Measurements from ENCODE around the gene ZNF423.

The ZNF423 gene

DNA sequence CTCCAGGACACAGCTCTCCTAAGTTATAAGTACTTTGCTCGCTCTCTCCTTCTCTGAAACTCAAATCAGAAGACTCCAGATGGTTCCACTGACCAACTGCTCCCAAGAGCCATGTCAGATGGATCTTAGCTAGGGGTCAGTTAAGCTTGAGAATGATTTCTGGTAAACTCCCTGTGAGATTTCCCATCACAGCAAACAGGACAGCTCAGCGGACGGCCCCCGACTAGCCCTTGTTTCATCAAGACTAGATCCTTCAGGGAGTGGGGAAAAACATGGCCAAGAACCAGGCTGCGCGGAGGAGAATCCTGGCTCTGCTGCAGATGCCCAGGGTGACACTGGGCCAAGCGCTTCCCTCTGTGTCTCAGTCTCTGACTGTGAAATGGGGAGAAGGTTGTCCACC lies 322.5 kb downstream of the ZNF423 start:
- Histone ChIP-seq H3K36me3 (ENCODE audit: control insufficient read depth, insufficient read depth, low read length) (no peaks in the 10 kb centered on the region), H3K27me3 (ENCODE audit: control insufficient read depth, insufficient read depth, low read length) (no peaks in the 10 kb centered on the region), H3K9me3 (ENCODE audit: control insufficient read depth, insufficient read depth, low read length) (no peaks in the 10 kb centered on the region), H3K4me3 (ENCODE audit: low read depth, low read length) (no peak overlapping the region), H3K4me1 (ENCODE audit: control insufficient read depth, insufficient read depth, low read length) (peaks cover 8% of the 10 kb centered on the region), H3K9ac (ENCODE audit: low read depth, low read length) (no peak overlapping the region)

DNA sequence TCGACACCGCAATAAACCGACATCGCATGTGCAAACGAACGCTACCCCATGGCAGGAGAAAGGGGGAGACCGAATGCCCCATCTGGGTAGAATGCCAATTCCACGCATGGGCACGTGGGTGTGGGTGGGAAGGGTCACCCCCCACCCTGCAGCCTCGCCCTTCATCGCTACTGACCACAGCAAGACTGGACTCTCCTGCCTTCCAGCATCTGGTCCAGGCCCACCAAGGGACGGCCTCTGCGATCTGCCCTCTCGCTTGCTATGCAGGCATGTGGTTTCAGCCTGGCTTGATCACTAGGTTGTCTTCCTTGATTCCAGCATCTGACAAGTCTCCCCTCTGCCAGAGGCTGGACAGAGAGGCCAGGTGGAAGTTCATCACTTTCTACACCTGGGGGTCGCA lies 323.0 kb downstream of the ZNF423 start:
- Histone ChIP-seq H3K4me3 (ENCODE audit: low read depth, low read length) (no peak overlapping the region), H3K9ac (ENCODE audit: low read depth, low read length) (no peak overlapping the region), H3K36me3 (ENCODE audit: control insufficient read depth, insufficient read depth, low read length) (no peaks in the 10 kb centered on the region), H3K4me1 (ENCODE audit: control insufficient read depth, insufficient read depth, low read length) (peaks cover 11% of the 10 kb centered on the region), H3K9me3 (ENCODE audit: control insufficient read depth, insufficient read depth, low read length) (no peaks in the 10 kb centered on the region), H3K27me3 (ENCODE audit: control insufficient read depth, insufficient read depth, low read length) (no peaks in the 10 kb centered on the region)

DNA sequence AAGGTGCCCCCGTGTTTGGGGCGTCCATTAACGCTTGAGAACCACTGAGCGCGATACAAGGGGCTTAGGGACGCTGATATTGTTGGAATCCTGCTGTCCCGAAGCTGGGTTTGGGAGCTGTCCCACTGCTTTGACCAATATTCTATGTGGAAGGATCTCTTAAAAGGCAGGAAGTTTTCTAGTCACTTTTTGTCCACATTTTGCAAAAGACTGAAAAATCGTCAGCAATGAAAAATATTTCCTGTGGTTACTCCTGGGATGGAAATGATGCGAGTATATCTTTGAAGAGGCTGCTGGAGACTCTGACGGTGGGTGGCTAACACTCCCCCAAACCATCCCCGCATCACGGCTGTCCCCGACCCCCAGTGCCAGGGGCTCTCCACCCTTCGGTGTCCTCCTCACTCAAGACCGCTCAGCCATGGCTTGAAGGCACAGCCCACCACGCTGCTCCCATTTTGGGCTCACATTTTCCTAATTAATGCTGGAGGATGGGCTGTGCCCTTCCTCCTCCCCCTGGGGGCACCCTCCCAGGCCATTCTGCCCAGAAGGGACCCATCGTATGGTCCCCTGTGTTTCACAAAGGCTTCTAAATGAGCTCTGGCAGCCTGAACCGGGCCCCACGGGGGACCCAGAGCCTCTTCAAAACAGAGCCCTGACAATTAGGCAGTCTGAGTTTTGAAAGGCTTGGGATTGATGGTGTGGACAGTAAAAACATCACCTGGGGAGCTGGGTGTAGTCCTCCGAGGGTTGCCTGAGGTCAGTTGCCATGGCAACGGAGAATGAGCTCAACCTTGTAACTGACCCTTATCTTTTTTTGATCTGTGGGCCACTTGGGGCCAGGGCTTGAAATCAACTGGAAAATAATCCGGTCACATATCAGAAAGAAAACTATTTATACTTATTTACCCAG lies 323.7 kb downstream of the ZNF423 start:
- no peaks in the 10 kb centered on the region for H3K9me3 ChIP-seq (ENCODE audit: control insufficient read depth, insufficient read depth, low read length)
- no peaks in the 10 kb centered on the region for H3K27me3 ChIP-seq (ENCODE audit: control insufficient read depth, insufficient read depth, low read length)
- H3K4me1 ChIP-seq (ENCODE audit: control insufficient read depth, insufficient read depth, low read length), result peaks cover 13% of the 10 kb centered on the region
- H3K4me3 ChIP-seq (ENCODE audit: low read depth, low read length), result no peak overlapping the region
- H3K9ac ChIP-seq (ENCODE audit: low read depth, low read length), result no peak overlapping the region
- H3K36me3 ChIP-seq (ENCODE audit: control insufficient read depth, insufficient read depth, low read length), result no peaks in the 10 kb centered on the region

DNA sequence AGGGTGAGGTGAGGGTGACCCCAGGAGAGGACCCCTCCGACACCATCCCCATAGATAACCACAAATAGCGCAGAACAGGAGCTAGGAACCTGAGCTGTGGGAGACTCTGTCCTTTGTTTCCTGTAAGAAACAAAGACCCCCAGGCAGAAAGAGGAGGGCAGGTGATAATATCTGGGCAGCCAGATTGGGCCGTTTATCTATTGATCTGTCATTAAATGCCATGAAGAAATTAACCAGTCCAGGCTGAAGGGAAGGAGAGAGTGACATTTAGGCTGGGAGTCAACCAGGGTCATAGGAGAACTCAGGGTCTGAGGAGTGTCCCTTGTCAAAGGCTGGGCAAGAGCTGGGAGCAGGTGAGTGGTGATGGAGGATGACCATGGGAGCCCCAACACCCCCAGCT lies 324.5 kb downstream of the ZNF423 start:
- no peak overlapping the region for H3K4me3 ChIP-seq (ENCODE audit: low read depth, low read length)
- no peaks in the 10 kb centered on the region for H3K9me3 ChIP-seq (ENCODE audit: control insufficient read depth, insufficient read depth, low read length)
- no peak overlapping the region for H3K9ac ChIP-seq (ENCODE audit: low read depth, low read length)
- peaks cover 13% of the 10 kb centered on the region for H3K4me1 ChIP-seq (ENCODE audit: control insufficient read depth, insufficient read depth, low read length)
- no peaks in the 10 kb centered on the region for H3K36me3 ChIP-seq (ENCODE audit: control insufficient read depth, insufficient read depth, low read length)
- no peaks in the 10 kb centered on the region for H3K27me3 ChIP-seq (ENCODE audit: control insufficient read depth, insufficient read depth, low read length)

DNA sequence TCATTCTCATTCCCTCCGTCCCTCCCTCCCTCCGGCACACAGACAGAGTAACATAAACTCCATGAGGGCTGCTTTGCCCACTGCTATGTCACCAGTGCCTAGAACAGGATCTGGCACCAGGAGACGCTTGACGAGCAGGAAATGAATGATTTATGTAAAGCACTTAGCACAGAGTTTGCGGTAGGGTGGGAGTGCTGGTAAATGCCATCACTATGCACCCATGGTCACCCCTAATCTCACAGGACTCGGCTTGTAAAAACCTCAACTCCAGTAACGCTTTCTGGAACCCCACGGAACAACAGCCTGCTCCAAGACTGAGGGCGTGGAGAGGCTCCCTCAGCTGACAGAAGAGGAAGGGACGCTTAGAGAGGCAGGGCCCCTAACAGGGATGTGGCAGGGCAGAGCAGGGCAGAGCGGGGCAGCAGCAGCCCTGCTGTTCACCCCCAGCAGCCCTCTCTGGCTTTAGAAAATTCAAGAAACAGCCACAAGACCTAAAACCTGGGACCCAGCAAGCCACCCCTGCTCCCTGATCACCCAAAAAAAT lies 325.4 kb downstream of the ZNF423 start:
- H3K4me1 ChIP-seq (ENCODE audit: control insufficient read depth, insufficient read depth, low read length), result peaks cover 13% of the 10 kb centered on the region
- H3K36me3 ChIP-seq (ENCODE audit: control insufficient read depth, insufficient read depth, low read length), result no peaks in the 10 kb centered on the region
- H3K27me3 ChIP-seq (ENCODE audit: control insufficient read depth, insufficient read depth, low read length), result no peaks in the 10 kb centered on the region
- H3K4me3 ChIP-seq (ENCODE audit: low read depth, low read length), result no peak overlapping the region
- no peak overlapping the region for H3K9ac ChIP-seq (ENCODE audit: low read depth, low read length)
- no peaks in the 10 kb centered on the region for H3K9me3 ChIP-seq (ENCODE audit: control insufficient read depth, insufficient read depth, low read length)

DNA sequence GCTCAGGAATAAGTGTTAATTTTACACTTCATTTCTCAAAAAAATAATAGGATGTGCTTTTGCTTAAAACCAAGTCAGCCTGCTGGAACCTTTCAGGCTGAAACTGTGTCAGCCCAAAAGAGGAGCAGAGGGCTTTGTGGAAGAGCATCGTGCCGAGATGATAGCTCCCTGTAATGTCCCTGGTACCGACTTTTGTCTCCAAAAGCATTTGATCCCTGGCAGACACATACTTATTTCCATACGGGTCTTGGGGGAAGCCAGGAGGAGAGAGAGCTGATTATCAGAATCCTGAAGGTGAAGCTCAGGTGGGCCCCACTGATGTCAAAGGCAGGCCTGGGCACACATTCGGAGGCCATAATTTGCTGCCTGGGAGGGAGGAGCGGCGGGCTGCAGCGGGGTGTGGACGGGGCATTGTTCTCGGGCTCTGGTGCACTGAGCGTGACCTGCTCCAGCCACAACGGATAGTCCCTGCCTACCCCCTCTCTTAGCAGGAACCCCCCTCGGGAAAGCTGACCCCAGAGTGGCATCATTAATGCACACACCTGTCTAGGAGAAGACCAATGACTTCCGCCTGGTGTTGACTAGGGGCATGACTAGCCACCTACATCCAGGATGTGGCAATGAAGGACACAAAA lies 326.4 kb downstream of the ZNF423 start:
- H3K4me3 ChIP-seq (ENCODE audit: low read depth, low read length), result no peak overlapping the region
- peaks cover 13% of the 10 kb centered on the region for H3K4me1 ChIP-seq (ENCODE audit: control insufficient read depth, insufficient read depth, low read length)

DNA sequence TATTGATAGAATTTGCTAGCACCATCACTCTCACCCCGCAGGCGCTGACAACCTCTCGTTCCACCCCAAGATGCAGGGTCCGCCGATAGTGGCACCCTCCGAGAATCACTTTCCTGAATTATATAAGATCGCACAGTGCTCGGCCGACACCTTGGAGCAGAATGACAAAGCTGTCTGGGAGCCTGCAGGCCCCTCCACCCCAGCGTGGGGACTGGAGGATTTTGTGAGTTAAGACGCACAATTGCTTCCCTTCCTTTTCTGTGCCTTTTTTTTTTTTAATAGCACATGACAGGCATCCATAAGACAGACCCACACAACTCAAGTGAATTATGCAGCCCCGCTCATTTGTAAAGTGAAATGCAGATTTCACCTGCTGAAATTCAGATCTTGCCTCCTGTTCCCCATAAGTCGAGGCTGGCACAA lies 327.0 kb downstream of the ZNF423 start:
- Histone ChIP-seq H3K4me1 (ENCODE audit: control insufficient read depth, insufficient read depth, low read length) (peaks cover 13% of the 10 kb centered on the region), H3K9me3 (ENCODE audit: control insufficient read depth, insufficient read depth, low read length) (no peaks in the 10 kb centered on the region), H3K27me3 (ENCODE audit: control insufficient read depth, insufficient read depth, low read length) (no peaks in the 10 kb centered on the region), H3K9ac (ENCODE audit: low read depth, low read length) (no peak overlapping the region), H3K36me3 (ENCODE audit: control insufficient read depth, insufficient read depth, low read length) (no peaks in the 10 kb centered on the region), H3K4me3 (ENCODE audit: low read depth, low read length) (no peak overlapping the region)

More for the DNA sequence above, 326.4 kb downstream of the ZNF423 start:
- H3K9ac ChIP-seq (ENCODE audit: low read depth, low read length), result no peak overlapping the region
- no peaks in the 10 kb centered on the region for H3K27me3 ChIP-seq (ENCODE audit: control insufficient read depth, insufficient read depth, low read length)
- no peaks in the 10 kb centered on the region for H3K9me3 ChIP-seq (ENCODE audit: control insufficient read depth, insufficient read depth, low read length)
- H3K36me3 ChIP-seq (ENCODE audit: control insufficient read depth, insufficient read depth, low read length), result no peaks in the 10 kb centered on the region

DNA sequence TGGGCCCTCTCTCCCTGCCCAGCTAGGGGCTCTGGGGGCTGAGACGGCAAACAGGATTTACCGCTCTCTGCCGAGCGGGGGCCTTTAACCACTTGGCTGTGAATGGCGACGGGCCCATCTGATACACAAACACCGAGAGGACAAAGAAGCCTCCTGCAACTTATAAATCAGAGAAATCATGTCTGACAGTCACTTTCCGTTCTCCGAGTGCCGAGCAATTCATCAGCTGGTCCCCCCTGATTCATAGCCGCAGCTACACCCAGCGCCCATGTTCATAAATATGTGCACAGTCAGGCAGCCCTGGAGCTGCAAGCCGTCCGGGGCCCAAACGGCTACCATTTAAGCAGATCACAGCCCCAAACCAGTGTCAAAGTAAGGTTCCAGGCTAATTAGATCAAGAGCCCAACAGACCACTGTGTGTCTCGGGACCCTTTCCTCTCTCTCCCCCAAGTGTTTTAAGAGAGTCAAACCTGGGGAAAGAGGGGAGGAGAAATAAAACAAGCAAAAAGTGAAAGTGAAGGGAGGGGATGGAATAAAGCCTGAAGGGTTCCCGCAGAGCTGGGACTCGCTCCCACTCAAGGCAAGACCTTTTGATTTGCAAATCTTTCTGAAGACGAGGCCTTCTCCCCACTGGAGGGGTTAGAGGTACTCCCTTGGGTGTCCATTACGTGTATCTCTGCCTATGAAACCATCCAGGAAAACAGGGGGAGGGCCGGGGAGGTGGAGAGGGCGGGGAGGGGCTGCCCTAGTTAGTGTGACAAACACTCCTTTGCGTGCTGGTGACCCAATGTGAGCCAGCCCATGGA lies 327.6 kb downstream of the ZNF423 start:
- no peak overlapping the region for H3K4me3 ChIP-seq (ENCODE audit: low read depth, low read length)
- no peaks in the 10 kb centered on the region for H3K27me3 ChIP-seq (ENCODE audit: control insufficient read depth, insufficient read depth, low read length)
- peaks cover 13% of the 10 kb centered on the region for H3K4me1 ChIP-seq (ENCODE audit: control insufficient read depth, insufficient read depth, low read length)
- H3K9me3 ChIP-seq (ENCODE audit: control insufficient read depth, insufficient read depth, low read length), result no peaks in the 10 kb centered on the region
- no peak overlapping the region for H3K9ac ChIP-seq (ENCODE audit: low read depth, low read length)
- H3K36me3 ChIP-seq (ENCODE audit: control insufficient read depth, insufficient read depth, low read length), result peaks cover 3% of the 10 kb centered on the region

DNA sequence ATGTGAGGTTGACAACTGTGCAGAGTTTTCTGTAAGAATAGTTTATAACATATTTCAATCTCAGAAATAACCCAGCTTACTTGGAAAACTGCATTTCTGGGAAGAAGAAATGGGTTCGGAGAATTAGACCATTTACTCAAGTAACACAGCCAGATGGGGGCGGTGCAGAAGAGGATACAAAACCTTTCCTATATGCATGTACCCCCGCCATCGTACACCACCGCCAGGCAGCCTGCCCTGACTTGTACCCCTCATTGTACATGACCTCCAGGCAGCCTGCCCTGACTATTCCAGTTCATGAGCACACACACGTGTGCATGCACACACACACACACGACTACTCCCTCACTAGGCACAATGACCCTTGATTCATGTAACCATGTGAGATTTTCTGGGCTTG lies 328.3 kb downstream of the ZNF423 start:
- Histone ChIP-seq H3K9me3 (ENCODE audit: control insufficient read depth, insufficient read depth, low read length) (no peaks in the 10 kb centered on the region), H3K9ac (ENCODE audit: low read depth, low read length) (no peak overlapping the region), H3K27me3 (ENCODE audit: control insufficient read depth, insufficient read depth, low read length) (no peaks in the 10 kb centered on the region), H3K4me1 (ENCODE audit: control insufficient read depth, insufficient read depth, low read length) (peaks cover 13% of the 10 kb centered on the region), H3K4me3 (ENCODE audit: low read depth, low read length) (no peak overlapping the region), H3K36me3 (ENCODE audit: control insufficient read depth, insufficient read depth, low read length) (peaks cover 7% of the 10 kb centered on the region)

DNA sequence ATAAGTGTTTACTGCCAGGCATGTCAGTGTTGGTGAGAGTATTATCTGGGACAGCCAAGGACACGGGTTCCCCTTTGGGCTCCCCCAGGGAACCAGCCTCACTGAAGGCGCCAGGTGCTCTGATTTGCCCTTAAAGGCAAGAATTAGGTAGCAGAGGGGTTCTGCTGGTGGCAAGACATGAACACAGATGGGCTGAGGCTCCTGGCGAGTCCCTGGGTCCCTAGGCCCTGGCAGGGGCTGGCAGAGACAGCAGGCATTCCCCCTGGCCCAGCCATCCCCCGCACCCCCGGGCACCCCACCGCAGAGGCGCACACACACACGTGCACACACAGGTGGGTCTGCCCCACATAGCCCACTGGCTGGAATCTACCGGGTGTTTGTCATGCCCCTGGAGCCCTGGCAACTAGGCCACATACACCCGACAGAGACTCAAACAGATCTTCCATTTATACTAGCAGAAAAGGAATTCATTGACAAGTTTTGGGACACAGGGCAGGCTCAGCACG lies 329.0 kb downstream of the ZNF423 start:
- H3K9ac ChIP-seq (ENCODE audit: low read depth, low read length), result no peak overlapping the region
- H3K4me1 ChIP-seq (ENCODE audit: control insufficient read depth, insufficient read depth, low read length), result peaks cover 13% of the 10 kb centered on the region
- H3K9me3 ChIP-seq (ENCODE audit: control insufficient read depth, insufficient read depth, low read length), result no peaks in the 10 kb centered on the region
- peaks cover 11% of the 10 kb centered on the region for H3K36me3 ChIP-seq (ENCODE audit: control insufficient read depth, insufficient read depth, low read length)
- H3K4me3 ChIP-seq (ENCODE audit: low read depth, low read length), result no peak overlapping the region
- H3K27me3 ChIP-seq (ENCODE audit: control insufficient read depth, insufficient read depth, low read length), result no peaks in the 10 kb centered on the region

DNA sequence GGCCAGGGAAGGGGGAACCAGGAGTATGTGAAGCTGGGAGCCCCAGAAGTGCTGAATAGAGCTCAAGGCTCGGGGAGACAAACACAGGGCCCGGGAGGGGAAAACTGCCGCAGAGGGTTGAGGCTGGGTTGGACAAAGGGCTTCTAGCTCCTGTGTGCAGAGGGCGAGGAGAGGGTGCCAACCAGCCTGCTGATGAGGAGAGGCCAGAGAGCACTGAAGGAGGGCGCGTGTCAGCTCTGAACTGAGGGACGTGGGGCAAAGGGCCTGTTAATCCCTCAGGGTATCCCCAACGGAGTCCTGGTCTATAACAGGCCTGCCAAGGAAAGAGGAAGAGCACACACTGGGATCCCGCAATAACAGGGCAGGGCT lies 331.0 kb downstream of the ZNF423 start:
- no peak overlapping the region for H3K9ac ChIP-seq (ENCODE audit: low read depth, low read length)
- peaks cover 13% of the 10 kb centered on the region for H3K4me1 ChIP-seq (ENCODE audit: control insufficient read depth, insufficient read depth, low read length)
- H3K9me3 ChIP-seq (ENCODE audit: control insufficient read depth, insufficient read depth, low read length), result no peaks in the 10 kb centered on the region
- H3K36me3 ChIP-seq (ENCODE audit: control insufficient read depth, insufficient read depth, low read length), result peaks cover 13% of the 10 kb centered on the region
- H3K27me3 ChIP-seq (ENCODE audit: control insufficient read depth, insufficient read depth, low read length), result no peaks in the 10 kb centered on the region
- H3K4me3 ChIP-seq (ENCODE audit: low read depth, low read length), result no peak overlapping the region
